ENCODE data around the gene FBLN5.

GRCh38 chr14:91861091-91861490, 86.4 kb downstream of the FBLN5 start:
- no peak for TF ChIP-seq CTCF (IDR thresholded peaks at IDR 0.05; ENCODE audit: low read depth, low read length, poor library complexity, severe bottlenecking)
- no peak for TF ChIP-seq EZH2phosphoT487 (IDR thresholded peaks at IDR 0.05; ENCODE audit: borderline replicate concordance, low read length)
